Esophagus squamous epithelium (tissue), 5 donors: Measurements from ENCODE around the gene MORC1. TPM values are rescaled to one million over a fixed set of nuclear protein-coding genes. Genes with fewer than 3 reads are reported as not detected.

Experiments used
- DNase-seq: peaks from one replicate; lab custom pipeline; 2025; lab: John Stamatoyannopoulos, UW
- H3K27ac ChIP-seq, 4 donors: fragments of 200-600 bp; sonication (generic); one replicate each; pipeline ENCODE4 v1.5.1; 2016 to 2019; ENCODE audit warnings: mild to moderate bottlenecking in 1 of 4
- H3K27me3 ChIP-seq, 4 donors: fragments of 200-600 bp; sonication (generic); 1 replicate in 3 of 4; 2 replicates in 1 of 4; pipeline versions ENCODE4 v1.5.1 to v1.6.0; 2017 to 2021; ENCODE audit warnings: antibody characterized with exemption in 1 of 4
- H3K36me3 ChIP-seq, 3 donors: fragments of 200-600 bp; sonication (generic); one replicate each; pipeline ENCODE4 v1.5.1; 2016 to 2019
- H3K4me1 ChIP-seq, 3 donors: fragments of 200-600 bp; sonication (generic); one replicate each; pipeline ENCODE4 v1.5.1; 2017 to 2019
- H3K4me3 ChIP-seq, 4 donors: fragments of 200-600 bp; sonication (generic); 1 replicate in 3 of 4; 2 replicates in 1 of 4; pipeline ENCODE4 v1.5.1; 2016 to 2019; ENCODE audit warnings: mild to moderate bottlenecking in 2 of 4, moderate library complexity in 1 of 4
- H3K9me3 ChIP-seq, 3 donors: fragments of 200-600 bp; sonication (generic); one replicate each; pipeline ENCODE4 v1.5.1; 2016 to 2019
- CTCF ChIP-seq, 6 experiments: fragments of 450-650 bp in 4 of 6; fragments of 200-600 bp in 2 of 6; sonication (generic) in 2 of 6; IDR thresholded peaks; one replicate each; pipeline ENCODE4 v1.5.1; 2016 to 2019; ENCODE audit warnings: antibody characterized with exemption in 6 of 6, mild to moderate bottlenecking in 4 of 6, moderate library complexity in 4 of 6
- POLR2A ChIP-seq, 4 donors: fragments of 450-650 bp; IDR thresholded peaks; one replicate each; pipeline ENCODE4 v1.6.1; 2017; ENCODE audit warnings: antibody characterized with exemption in 4 of 4, mild to moderate bottlenecking in 4 of 4, moderate library complexity in 3 of 4
- WGBS, 2 donors: methylation state at CpG; one replicate each; pipeline ENCODE4 v1.1.5; 2018; 5-methylcytosine and 5-hydroxymethylcytosine counted together
- intact Hi-C: fragments of 100-400 bp; cut with DNase I; formaldehyde crosslinking; loops from one replicate; pipeline ENCODE4 v1.15.0; 2022
- total RNA-seq, 4 donors: library from RNA; depleted of rRNA; stranded (reverse); fragments of >200 nt; gene quantifications; one replicate each; pipeline ENCODE4 v1.1.0, GENCODE V29; 2016
- donor health status: DM: yes; HTN: yes; CAD: no.

Gene MORC1
- total RNA-seq: not detected

- TF ChIP-seq POLR2A (IDR thresholded peaks at IDR 0.05) (no peak), CTCF (IDR thresholded peaks at IDR 0.05) (no peak)
- no peak for DNase-seq
- WGBS, 2 donors: 84 to 94% methylated on average over 27 to 34 of the region's 38 CpGs
- H3K27ac ChIP-seq: no peak within 1 kb of the TSS
- no peaks in the 10 kb centered on the region for H3K4me1 ChIP-seq
- intact Hi-C loops: no loop called here
- no peaks in the 10 kb centered on the region for H3K9me3 ChIP-seq
- no peaks in the 10 kb centered on the region for H3K27me3 ChIP-seq
- no peak within 1 kb of the TSS for H3K4me3 ChIP-seq
- no peaks in the 10 kb centered on the region for H3K36me3 ChIP-seq
These were observed at the start of gene MORC1 for GRCh38 chr3:109117939-109118338. TSS of gene MORC1 (minus strand) at chr3:109118134. CDS start at chr3:109118059, 75 bp downstream.

GRCh38 chr3:109165905-109166304 is 48.0 kb upstream of the MORC1 start:
- Histone ChIP-seq H3K27ac (no peak overlapping the region), H3K4me1 (no peaks in the 10 kb centered on the region), H3K36me3 (no peaks in the 10 kb centered on the region), H3K4me3 (no peak overlapping the region), H3K27me3 (no peaks in the 10 kb centered on the region), H3K9me3 (peaks cover 0 to 4% (median 4%) of the 10 kb centered on the region in 3 donors)
- TF ChIP-seq POLR2A (IDR thresholded peaks at IDR 0.05): no peak
- TF ChIP-seq CTCF (IDR thresholded peaks at IDR 0.05): no peak
- DNase-seq: no peak
- intact Hi-C loops: no loop called here
- WGBS, 2 donors: 77 to 85% methylated on average over 4 of the region's 4 CpGs

- no peaks in the 10 kb centered on the region for H3K36me3 ChIP-seq
- no peaks in the 10 kb centered on the region for H3K4me1 ChIP-seq
- TF ChIP-seq CTCF (IDR thresholded peaks at IDR 0.05): no peak
- TF ChIP-seq POLR2A (IDR thresholded peaks at IDR 0.05): no peak
- WGBS, 2 donors: 27 to 35% methylated on average over 2 of the region's 2 CpGs
- H3K27ac ChIP-seq: no peak overlapping the region
- no peak for DNase-seq
- intact Hi-C loops: no loop called here
- peaks cover 0 to 4% (median 4%) of the 10 kb centered on the region in 3 donors for H3K9me3 ChIP-seq
- no peaks in the 10 kb centered on the region for H3K27me3 ChIP-seq
- no peak overlapping the region for H3K4me3 ChIP-seq
These were observed 43.7 kb upstream of the MORC1 start for GRCh38 chr3:109161487-109162123.

- Histone ChIP-seq H3K4me1 (no peaks in the 10 kb centered on the region), H3K27me3 (no peaks in the 10 kb centered on the region), H3K36me3 (no peaks in the 10 kb centered on the region), H3K27ac (no peak overlapping the region), H3K9me3 (no peaks in the 10 kb centered on the region), H3K4me3 (no peak overlapping the region)
- DNase-seq: no peak
- WGBS, 2 donors: 38 to 42% methylated on average over 1 of the region's 1 CpG
- TF ChIP-seq CTCF (IDR thresholded peaks at IDR 0.05) (no peak), POLR2A (IDR thresholded peaks at IDR 0.05) (no peak)
- intact Hi-C loops: no loop called here
These were observed 37.9 kb upstream of the MORC1 start for GRCh38 chr3:109155828-109156227.

GRCh38 chr3:109154979-109155378 is 37.0 kb upstream of the MORC1 start:
- intact Hi-C loops: no loop called here

More at GRCh38 chr3:109154979-109155378, 37.0 kb upstream of the MORC1 start:
- no peaks in the 10 kb centered on the region for H3K36me3 ChIP-seq
- H3K4me1 ChIP-seq: no peaks in the 10 kb centered on the region
- WGBS, 2 donors: 41 to 57% methylated on average over 2 of the region's 2 CpGs
- no peak for DNase-seq
- TF ChIP-seq CTCF (IDR thresholded peaks at IDR 0.05): no peak
- no peak for TF ChIP-seq POLR2A (IDR thresholded peaks at IDR 0.05)
- no peak overlapping the region for H3K27ac ChIP-seq
- no peaks in the 10 kb centered on the region for H3K9me3 ChIP-seq
- H3K27me3 ChIP-seq: no peaks in the 10 kb centered on the region
- H3K4me3 ChIP-seq: no peak overlapping the region
